NAMALWA (cell line): ENCODE results near the gene RNU6-1.

Experiments used
- DNase-seq: peaks from one replicate; pipeline ENCODE4 v3.0.0-alpha.2; 2015; ENCODE audit warnings: low spot score

RNU6-1 gene

GRCh38 chr15:67820992-67821783 is 18.7 kb downstream of the RNU6-1 start:
- no peak for DNase-seq

GRCh38 chr15:67820122-67820991 is 19.5 kb downstream of the RNU6-1 start:
- DNase-seq = no peak

GRCh38 chr15:67819636-67820035 is 20.2 kb downstream of the RNU6-1 start:
- DNase-seq = no peak

- DNase-seq = no peak
Observed at GRCh38 chr15:67818464-67818863, 21.4 kb downstream of the RNU6-1 start.

- DNase-seq = no peak
Observed at GRCh38 chr15:67816668-67817067, 23.2 kb downstream of the RNU6-1 start.

GRCh38 chr15:67815036-67815592 is 24.7 kb downstream of the RNU6-1 start:
- DNase-seq = no peak

- DNase-seq = no peak
Observed at GRCh38 chr15:67813104-67813634, 26.7 kb downstream of the RNU6-1 start.

- no peak for DNase-seq
Observed at GRCh38 chr15:67812241-67812644, 27.6 kb downstream of the RNU6-1 start.

- DNase-seq = no peak
Observed at GRCh38 chr15:67809866-67810265, 30.0 kb downstream of the RNU6-1 start.

GRCh38 chr15:67809441-67809840 is 30.4 kb downstream of the RNU6-1 start:
- DNase-seq = no peak

- DNase-seq = no peak
Observed at GRCh38 chr15:67808821-67809220, 31.0 kb downstream of the RNU6-1 start.

GRCh38 chr15:67807836-67808235 is 32.0 kb downstream of the RNU6-1 start:
- DNase-seq = no peak

- no peak for DNase-seq
Observed at GRCh38 chr15:67807141-67807540, 32.7 kb downstream of the RNU6-1 start.

GRCh38 chr15:67806536-67806935 is 33.3 kb downstream of the RNU6-1 start:
- DNase-seq = no peak

- DNase-seq = no peak
Observed at GRCh38 chr15:67805666-67806516, 34.0 kb downstream of the RNU6-1 start.

- DNase-seq = no peak
Observed at GRCh38 chr15:67805008-67805665, 34.7 kb downstream of the RNU6-1 start.

GRCh38 chr15:67803996-67804843 is 35.6 kb downstream of the RNU6-1 start:
- no peak for DNase-seq

GRCh38 chr15:67803299-67803698 is 36.5 kb downstream of the RNU6-1 start:
- DNase-seq = no peak

GRCh38 chr15:67801926-67802914 is 37.6 kb downstream of the RNU6-1 start:
- no peak for DNase-seq
